GM23338 (cell line): ENCODE results near the gene FHIT. TPM values are rescaled to one million over a fixed set of nuclear protein-coding genes. Genes with fewer than 3 reads are reported as not detected.

Experiments
- ATAC-seq: fragments of 200-7000 bp; cut with Tn5 transposase; 3 replicates; pipeline ENCODE4 v1.9.1; 2020
- DNase-seq: peaks from one replicate; pipeline ENCODE4 v3.0.0-alpha.2; 2015; ENCODE audit warnings: low spot score
- H2AFZ ChIP-seq: fragments of 200-600 bp; sonication (generic); 2 replicates; pipeline ENCODE4 v1.8.0; 2016; ENCODE audit warnings: antibody characterized with exemption, mild to moderate bottlenecking, moderate library complexity
- H3F3A ChIP-seq: fragments of 200-600 bp; sonication (generic); replicated peaks from 2 replicates; pipeline ENCODE4 v1.8.0; 2017; ENCODE audit warnings: antibody characterized with exemption, mixed run types, low read depth
- H3K27ac ChIP-seq: fragments of 200-600 bp; sonication (generic); 2 replicates; pipeline ENCODE4 v1.6.1; 2016; ENCODE audit warnings: low read depth
- H3K27me3 ChIP-seq: fragments of 200-600 bp; sonication (generic); 2 replicates; pipeline ENCODE4 v1.8.0; 2016; ENCODE audit warnings: mild to moderate bottlenecking, mixed run types, moderate library complexity; ENCODE audit not compliant: insufficient read depth
- H3K36me3 ChIP-seq: fragments of 200-600 bp; sonication (generic); 2 replicates; pipeline ENCODE4 v1.8.0; 2016; ENCODE audit warnings: mild to moderate bottlenecking; ENCODE audit not compliant: insufficient read depth
- H3K4me1 ChIP-seq: fragments of 200-600 bp; sonication (generic); 2 replicates; pipeline ENCODE4 v1.8.0; 2016; ENCODE audit warnings: mild to moderate bottlenecking, moderate library complexity; ENCODE audit not compliant: insufficient read depth
- H3K4me2 ChIP-seq: fragments of 200-600 bp; sonication (generic); 2 replicates; pipeline ENCODE4 v1.7.1; 2017; ENCODE audit warnings: mixed run types
- H3K4me3 ChIP-seq: fragments of 200-600 bp; sonication (generic); 2 replicates; pipeline ENCODE4 v1.6.1; 2016; ENCODE audit warnings: mixed run types
- H3K79me2 ChIP-seq: fragments of 200-600 bp; sonication (generic); replicated peaks from 2 replicates; pipeline ENCODE4 v1.8.0; 2017; ENCODE audit warnings: mild to moderate bottlenecking; ENCODE audit not compliant: insufficient read depth
- H3K9me2 ChIP-seq: fragments of 200-600 bp; sonication (generic); 2 replicates; pipeline ENCODE4 v1.8.0; 2017; ENCODE audit not compliant: insufficient read depth
- H4K20me1 ChIP-seq: fragments of 200-600 bp; sonication (generic); replicated peaks from 2 replicates; pipeline ENCODE4 v1.8.0; 2017; ENCODE audit warnings: mild to moderate bottlenecking; ENCODE audit not compliant: insufficient read depth
- H3K27ac Mint-ChIP-seq: 2 replicates; pipeline ENCODE4 v1.8.0; 2020; ENCODE audit warnings: inconsistent platforms, mild to moderate bottlenecking, moderate library complexity, mixed read lengths
- H3K27me3 Mint-ChIP-seq: 3 replicates; pipeline ENCODE4 v1.8.0; 2022; ENCODE audit warnings: low read depth, mild to moderate bottlenecking, moderate library complexity, mixed read lengths, inconsistent platforms; ENCODE audit not compliant: insufficient read depth, poor library complexity
- H3K36me3 Mint-ChIP-seq: 3 replicates; pipeline ENCODE4 v1.8.0; 2021; ENCODE audit warnings: low read depth, mild to moderate bottlenecking, inconsistent platforms, moderate library complexity, mixed read lengths
- H3K4me1 Mint-ChIP-seq: 3 replicates; pipeline ENCODE4 v1.8.0; 2020; ENCODE audit warnings: mild to moderate bottlenecking, inconsistent platforms, mixed read lengths
- H3K4me3 Mint-ChIP-seq: 3 replicates; pipeline ENCODE4 v1.8.0; 2021; ENCODE audit warnings: moderate library complexity, mild to moderate bottlenecking, inconsistent platforms, mixed read lengths
- H3K9me3 Mint-ChIP-seq: 3 replicates; pipeline ENCODE4 v1.8.0; 2020; ENCODE audit warnings: moderate library complexity, mild to moderate bottlenecking, inconsistent platforms, mixed read lengths
- CREB1 ChIP-seq: fragments of 250-450 bp; sonication (Bioruptor Pico); IDR thresholded peaks from 2 replicates; pipeline ENCODE4 v1.5.0; 2020; ENCODE audit warnings: low read depth, mild to moderate bottlenecking, moderate library complexity
- CTCF ChIP-seq, 2 experiments: fragments of 200-600 bp in 1 of 2; sonication (generic) in 1 of 2; conservative IDR thresholded peaks; 2 replicates each; pipeline versions ENCODE4 v1.5.1 to v1.6.1; 2016 to 2017; ENCODE audit warnings: antibody characterized with exemption in 2 of 2, low read depth in 2 of 2, mild to moderate bottlenecking in 2 of 2, moderate library complexity in 1 of 2
- EZH2 ChIP-seq: fragments of 200-600 bp; sonication (generic); IDR thresholded peaks from one replicate; pipeline ENCODE4 v1.8.0; 2017; ENCODE audit warnings: antibody characterized with exemption, mild to moderate bottlenecking, low read depth; ENCODE audit not compliant: unreplicated experiment
- JUNB ChIP-seq: IDR thresholded peaks from one replicate; pipeline ENCODE4 v1.6.1; 2016; ENCODE audit warnings: antibody characterized with exemption; ENCODE audit not compliant: unreplicated experiment
- NANOG ChIP-seq: IDR thresholded peaks from 2 replicates; pipeline ENCODE4 v1.6.1; 2016; ENCODE audit warnings: antibody characterized with exemption, borderline replicate concordance
- POLR2AphosphoS5 ChIP-seq: IDR thresholded peaks from 2 replicates; pipeline ENCODE4 v1.6.1; 2016; ENCODE audit warnings: antibody characterized with exemption, low read depth
- STAT1 ChIP-seq: IDR thresholded peaks from one replicate; pipeline ENCODE4 v1.6.1; 2016; ENCODE audit warnings: antibody characterized with exemption; ENCODE audit not compliant: unreplicated experiment
- ZNF114 ChIP-seq: fragments of 250-450 bp; sonication (Bioruptor Pico); IDR thresholded peaks from 2 replicates; pipeline ENCODE4 v1.5.0; 2020; ENCODE audit warnings: mild to moderate bottlenecking, moderate library complexity
- ZNF331 ChIP-seq: fragments of 250-450 bp; sonication (Bioruptor Pico); IDR thresholded peaks from 2 replicates; pipeline ENCODE4 v1.5.0; 2020; ENCODE audit warnings: low read depth, mild to moderate bottlenecking, moderate library complexity
- ZNF462 ChIP-seq: fragments of 250-450 bp; sonication (Bioruptor Pico); IDR thresholded peaks from 2 replicates; pipeline ENCODE4 v1.5.0; 2020; ENCODE audit warnings: mild to moderate bottlenecking, moderate library complexity
- polyA plus RNA-seq: library from polyadenylated mRNA; unstranded; fragments of >200 nt; fragmentation: Nextera tagmentation; extraction: Ambion mirVana; gene quantifications from 2 replicates; pipeline ENCODE4 v1.2.1, GENCODE V29; 2016
- total RNA-seq: library from RNA; depleted of rRNA; stranded (reverse); fragments of >200 nt; shearing (Covaris generic); gene quantifications from 2 replicates; pipeline ENCODE4 v1.2.3, GENCODE V29; 2014

FHIT gene
- total and polyA plus RNA-seq, 2 experiments from 2014 or later = 3.0 to 8.3 TPM

DNA sequence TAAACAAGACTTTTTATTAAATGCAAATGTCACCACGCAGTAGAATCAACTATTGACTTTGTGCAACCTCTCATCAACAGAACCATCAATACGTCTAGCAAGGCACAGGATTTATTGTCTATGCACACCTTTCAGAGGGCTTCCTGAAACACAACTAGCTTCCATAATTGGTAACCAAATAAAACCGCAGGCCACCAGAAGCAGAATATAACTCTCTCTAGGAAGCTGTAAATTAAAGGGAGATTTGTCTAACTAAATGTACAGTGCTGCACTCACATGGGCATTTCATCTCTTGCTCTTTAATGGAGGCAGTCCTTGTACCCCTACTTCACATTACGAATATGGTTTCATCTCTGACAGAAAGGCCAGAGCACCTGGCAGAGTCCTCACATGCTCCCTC is 93.0 kb downstream of the FHIT start:
- Histone ChIP-seq H3K4me1 (peaks cover 4% of the 10 kb centered on the region; the same call in 1 of the 2 replicates), H3K36me3 (no peaks in the 10 kb centered on the region), H3K27ac (no peak overlapping the region), H4K20me1 (no peaks in the 10 kb centered on the region), H3K79me2 (no peaks in the 10 kb centered on the region), H2AFZ (no peak overlapping the region), H3K4me2 (no peak overlapping the region), H3K4me3 (no peak overlapping the region), H3K9me2 (no peaks in the 10 kb centered on the region), H3F3A (no peaks in the 10 kb centered on the region), H3K27me3 (no peaks in the 10 kb centered on the region)
- no peaks in the 10 kb centered on the region for H3K9me3 Mint-ChIP-seq
- H3K27ac Mint-ChIP-seq = no peak overlapping the region
- TF ChIP-seq EZH2 (no peak), CTCF (conservative IDR thresholded peaks at IDR 0.05; ENCODE audit: low read depth in 2 of 2) (no peak), ZNF462 (CRISPR knock-in tag) (no peak), ZNF331 (CRISPR knock-in tag) (no peak), POLR2AphosphoS5 (no peak), STAT1 (no peak), ZNF114 (CRISPR knock-in tag) (no peak), CREB1 (no peak), NANOG (no peak), JUNB (no peak)
- no peaks in the 10 kb centered on the region for H3K36me3 Mint-ChIP-seq
- ATAC-seq (no peak), DNase-seq (no peak)
- H3K4me1 Mint-ChIP-seq = peaks cover 25% of the 10 kb centered on the region
- H3K27me3 Mint-ChIP-seq = no peaks in the 10 kb centered on the region
- no peak overlapping the region for H3K4me3 Mint-ChIP-seq
